ENCODE measurements around the gene SEC63.

GRCh38 chr6:107976155-107976783 lies 18.3 kb upstream of the SEC63 start:
- TF ChIP-seq CTCF (IDR thresholded peaks at IDR 0.05) (no peak), USF2 (IDR thresholded peaks at IDR 0.05; ENCODE audit: borderline replicate concordance, low read depth, low read length) (no peak)

All from SK-N-SH (cell line).